ENCODE results near the gene SVIL.
"Not testable (repeated sequence)": the region's sequence is repeated elsewhere in the genome, so short reads cannot be mapped to it uniquely, and the experiment has no call there.

SVIL gene

GRCh38 chr10:29588629-29589421, 45.9 kb downstream of the SVIL start:
- Histone ChIP-seq H3K9me3 (ENCODE audit: insufficient read depth, low read length) (no peaks in the 10 kb centered on the region), H3K4me1 (ENCODE audit: insufficient read depth, insufficient read length) (peaks cover 14% of the 10 kb centered on the region), H3K36me3 (ENCODE audit: insufficient read depth, insufficient read length, low read length) (peaks cover 13% of the 10 kb centered on the region), H3K9ac (ENCODE audit: insufficient read length, low read depth) (peak overlapping the region; percentile 75), H3K4me3 (ENCODE audit: insufficient read length, low read depth) (no peak overlapping the region), H3K27me3 (ENCODE audit: insufficient read depth, insufficient read length) (no peaks in the 10 kb centered on the region)
- TF ChIP-seq SUZ12 (IDR thresholded peaks at IDR 0.05; ENCODE audit: extremely low read depth, insufficient read depth, insufficient read length) (no peak), ZNF274 (IDR thresholded peaks at IDR 0.05; ENCODE audit: low read depth, low read length) (no peak), YY1 (IDR thresholded peaks at IDR 0.05; ENCODE audit: insufficient read depth, insufficient read length) (no peak)
- peak; percentile 36 for DNase-seq (ENCODE audit: low read depth, low spot score)

GRCh38 chr10:29587750-29588628, 46.8 kb downstream of the SVIL start:
- Histone ChIP-seq H3K4me1 (ENCODE audit: insufficient read depth, insufficient read length) (peaks cover 14% of the 10 kb centered on the region), H3K36me3 (ENCODE audit: insufficient read depth, insufficient read length, low read length) (peaks cover 20% of the 10 kb centered on the region), H3K9ac (ENCODE audit: insufficient read length, low read depth) (peak overlapping the region; percentile 75)
- not testable (repeated sequence) for H3K27me3 ChIP-seq (ENCODE audit: insufficient read depth, insufficient read length); H3K4me3 ChIP-seq (ENCODE audit: insufficient read length, low read depth); H3K9me3 ChIP-seq (ENCODE audit: insufficient read depth, low read length); DNase-seq (ENCODE audit: low read depth, low spot score)

DNA sequence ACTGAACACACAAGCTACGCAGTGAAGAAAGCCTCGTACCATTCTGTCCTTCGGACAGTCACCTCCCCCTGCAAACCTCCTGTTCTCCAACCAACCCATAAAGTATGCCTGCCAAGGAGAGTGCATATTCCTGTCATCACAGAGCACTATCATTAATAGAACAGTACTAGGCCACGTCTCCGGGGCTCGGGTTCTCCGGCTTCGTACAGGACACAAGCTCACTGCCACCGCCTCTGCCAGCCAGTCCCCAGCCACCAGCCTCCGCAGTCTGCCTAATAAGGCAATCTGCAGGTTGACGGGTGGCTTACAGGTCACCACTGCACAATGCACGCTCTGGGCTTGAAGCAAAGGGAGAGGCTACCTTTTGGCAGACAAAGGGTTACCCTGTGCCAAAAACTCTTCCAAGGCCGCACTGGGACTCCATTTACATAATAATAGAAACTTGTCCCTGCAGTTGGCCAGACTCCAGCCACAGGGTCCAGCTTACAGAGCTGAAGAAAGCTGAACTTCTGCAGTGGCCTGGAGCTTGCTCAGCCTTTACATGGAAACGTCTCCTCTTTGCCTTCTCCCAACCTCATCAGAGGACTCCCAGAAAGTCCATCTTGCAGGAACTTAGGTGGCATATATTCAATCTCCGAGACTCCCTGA, 47.5 kb downstream of the SVIL start:
- H3K9me3 ChIP-seq (ENCODE audit: insufficient read depth, low read length); H3K4me3 ChIP-seq (ENCODE audit: insufficient read length, low read depth); DNase-seq (ENCODE audit: low read depth, low spot score); H3K27me3 ChIP-seq (ENCODE audit: insufficient read depth, insufficient read length): not testable (repeated sequence)
- Histone ChIP-seq H3K36me3 (ENCODE audit: insufficient read depth, insufficient read length, low read length) (peaks cover 21% of the 10 kb centered on the region), H3K4me1 (ENCODE audit: insufficient read depth, insufficient read length) (peaks cover 14% of the 10 kb centered on the region), H3K9ac (ENCODE audit: insufficient read length, low read depth) (peak overlapping the region; percentile 16)

DNA sequence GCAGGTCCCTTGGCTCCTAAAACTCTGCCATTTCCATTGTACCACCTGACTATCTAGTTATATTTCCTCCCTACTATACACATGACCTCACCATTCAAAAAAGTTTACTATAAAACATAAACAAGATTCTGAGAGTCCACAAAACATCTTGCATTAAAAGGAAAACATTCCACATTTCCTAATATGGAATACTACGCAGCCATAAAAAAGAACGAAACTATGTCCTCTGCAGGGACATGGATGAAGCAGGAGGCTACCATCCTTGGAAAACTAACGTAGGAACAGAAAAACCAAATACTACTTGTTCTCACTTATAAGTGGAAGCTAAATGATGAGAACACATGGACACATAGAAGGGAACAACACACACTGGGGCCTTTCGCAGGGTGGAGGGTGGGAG, 48.3 kb downstream of the SVIL start:
- DNase-seq (ENCODE audit: low read depth, low spot score): no peak
- Histone ChIP-seq H3K27me3 (ENCODE audit: insufficient read depth, insufficient read length) (no peaks in the 10 kb centered on the region), H3K4me3 (ENCODE audit: insufficient read length, low read depth) (no peak overlapping the region), H3K36me3 (ENCODE audit: insufficient read depth, insufficient read length, low read length) (peaks cover 25% of the 10 kb centered on the region), H3K9ac (ENCODE audit: insufficient read length, low read depth) (no peak overlapping the region), H3K9me3 (ENCODE audit: insufficient read depth, low read length) (no peaks in the 10 kb centered on the region), H3K4me1 (ENCODE audit: insufficient read depth, insufficient read length) (peaks cover 14% of the 10 kb centered on the region)
- no peak for TF ChIP-seq YY1 (IDR thresholded peaks at IDR 0.05; ENCODE audit: insufficient read depth, insufficient read length)
- no peak for TF ChIP-seq ZNF274 (IDR thresholded peaks at IDR 0.05; ENCODE audit: low read depth, low read length)
- TF ChIP-seq SUZ12 (IDR thresholded peaks at IDR 0.05; ENCODE audit: extremely low read depth, insufficient read depth, insufficient read length): no peak

DNA sequence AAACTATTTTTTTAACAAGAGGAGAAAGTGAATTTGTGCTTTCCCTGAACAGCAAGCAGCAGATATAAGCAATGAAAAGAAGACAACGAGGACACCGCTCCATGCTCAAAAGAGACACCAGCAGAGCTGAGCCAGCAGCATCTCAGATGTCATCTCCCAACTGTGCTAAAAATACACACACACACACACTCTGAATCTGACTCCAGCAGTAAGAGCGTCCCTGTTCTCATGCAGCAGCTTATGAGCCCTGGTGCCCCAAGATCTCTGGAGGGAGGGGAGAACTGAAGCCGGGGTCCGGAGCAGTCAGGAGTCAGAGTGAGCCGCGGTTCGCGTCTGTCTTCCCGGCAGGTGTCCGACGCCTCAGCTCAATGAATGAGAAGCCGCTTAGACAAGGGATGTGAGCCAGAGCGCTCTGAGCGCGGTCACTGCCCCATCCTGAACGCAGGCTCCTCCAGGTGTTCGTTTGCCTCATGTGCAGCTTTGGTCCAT, 49.2 kb downstream of the SVIL start:
- DNase-seq (ENCODE audit: low read depth, low spot score): no peak
- peaks cover 14% of the 10 kb centered on the region for H3K4me1 ChIP-seq (ENCODE audit: insufficient read depth, insufficient read length)
- no peaks in the 10 kb centered on the region for H3K27me3 ChIP-seq (ENCODE audit: insufficient read depth, insufficient read length)
- H3K36me3 ChIP-seq (ENCODE audit: insufficient read depth, insufficient read length, low read length): peaks cover 33% of the 10 kb centered on the region
- no peaks in the 10 kb centered on the region for H3K9me3 ChIP-seq (ENCODE audit: insufficient read depth, low read length)
- TF ChIP-seq ZNF274 (IDR thresholded peaks at IDR 0.05; ENCODE audit: low read depth, low read length) (no peak), SUZ12 (IDR thresholded peaks at IDR 0.05; ENCODE audit: extremely low read depth, insufficient read depth, insufficient read length) (no peak), YY1 (IDR thresholded peaks at IDR 0.05; ENCODE audit: insufficient read depth, insufficient read length) (no peak)
- H3K9ac ChIP-seq (ENCODE audit: insufficient read length, low read depth): no peak overlapping the region
- no peak overlapping the region for H3K4me3 ChIP-seq (ENCODE audit: insufficient read length, low read depth)

DNA sequence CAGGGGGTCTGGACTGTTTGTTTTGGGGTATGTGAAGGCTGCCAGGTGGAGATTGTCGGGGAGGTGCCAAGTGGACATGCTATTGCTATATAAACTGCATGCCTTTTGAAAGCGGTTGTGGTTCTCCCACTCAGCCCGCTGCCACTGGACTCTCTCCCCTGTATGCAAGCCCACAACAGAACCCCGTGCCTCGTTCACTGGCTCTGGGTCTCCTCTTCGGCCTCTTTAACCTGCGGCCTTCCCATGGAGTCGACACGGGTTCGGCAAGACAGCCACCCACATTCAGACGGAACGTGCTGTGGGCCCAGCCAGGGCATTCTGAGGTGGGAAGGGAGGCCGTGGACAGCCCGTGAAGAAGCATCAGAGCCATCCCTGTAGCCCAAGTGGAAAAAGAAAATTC, 50.3 kb downstream of the SVIL start:
- Histone ChIP-seq H3K4me3 (ENCODE audit: insufficient read length, low read depth) (no peak overlapping the region), H3K9me3 (ENCODE audit: insufficient read depth, low read length) (no peaks in the 10 kb centered on the region), H3K9ac (ENCODE audit: insufficient read length, low read depth) (no peak overlapping the region), H3K4me1 (ENCODE audit: insufficient read depth, insufficient read length) (peaks cover 12% of the 10 kb centered on the region), H3K36me3 (ENCODE audit: insufficient read depth, insufficient read length, low read length) (peaks cover 40% of the 10 kb centered on the region), H3K27me3 (ENCODE audit: insufficient read depth, insufficient read length) (no peaks in the 10 kb centered on the region)
- TF ChIP-seq YY1 (IDR thresholded peaks at IDR 0.05; ENCODE audit: insufficient read depth, insufficient read length) (no peak), ZNF274 (IDR thresholded peaks at IDR 0.05; ENCODE audit: low read depth, low read length) (no peak), SUZ12 (IDR thresholded peaks at IDR 0.05; ENCODE audit: extremely low read depth, insufficient read depth, insufficient read length) (no peak)
- no peak for DNase-seq (ENCODE audit: low read depth, low spot score)

GRCh38 chr10:29583674-29584073, 51.1 kb downstream of the SVIL start:
- Histone ChIP-seq H3K27me3 (ENCODE audit: insufficient read depth, insufficient read length) (no peaks in the 10 kb centered on the region), H3K9me3 (ENCODE audit: insufficient read depth, low read length) (no peaks in the 10 kb centered on the region), H3K9ac (ENCODE audit: insufficient read length, low read depth) (no peak overlapping the region), H3K4me1 (ENCODE audit: insufficient read depth, insufficient read length) (peaks cover 7% of the 10 kb centered on the region), H3K36me3 (ENCODE audit: insufficient read depth, insufficient read length, low read length) (peaks cover 41% of the 10 kb centered on the region), H3K4me3 (ENCODE audit: insufficient read length, low read depth) (no peak overlapping the region)
- DNase-seq (ENCODE audit: low read depth, low spot score): no peak
- no peak for TF ChIP-seq YY1 (IDR thresholded peaks at IDR 0.05; ENCODE audit: insufficient read depth, insufficient read length)
- no peak for TF ChIP-seq SUZ12 (IDR thresholded peaks at IDR 0.05; ENCODE audit: extremely low read depth, insufficient read depth, insufficient read length)
- TF ChIP-seq ZNF274 (IDR thresholded peaks at IDR 0.05; ENCODE audit: low read depth, low read length): no peak

- H3K4me3 ChIP-seq (ENCODE audit: insufficient read length, low read depth); H3K9ac ChIP-seq (ENCODE audit: insufficient read length, low read depth): not testable (repeated sequence)
- peaks cover 46% of the 10 kb centered on the region for H3K36me3 ChIP-seq (ENCODE audit: insufficient read depth, insufficient read length, low read length)
These were observed 52.0 kb downstream of the SVIL start for GRCh38 chr10:29582769-29583168.

More at GRCh38 chr10:29582769-29583168, 52.0 kb downstream of the SVIL start:
- not testable (repeated sequence) for H3K9me3 ChIP-seq (ENCODE audit: insufficient read depth, low read length); H3K27me3 ChIP-seq (ENCODE audit: insufficient read depth, insufficient read length); DNase-seq (ENCODE audit: low read depth, low spot score); H3K4me1 ChIP-seq (ENCODE audit: insufficient read depth, insufficient read length)
